Inflammatory macrophage treated with lipopolysaccharide for 1 hour (primary cell): ENCODE results near the gene HCN2.

Experiments used
- DNase-seq, 2 donors: peaks; one replicate each; pipeline ENCODE4 v3.0.0-alpha.2; 2020 to 2022

HCN2 gene

GRCh38 chr19:658916-659839, 69.5 kb downstream of the HCN2 start:
- DNase-seq = peak in 1 of 2 donors; percentile 44

- DNase-seq = no peak
Measured at GRCh38 chr19:660793-661426, 71.2 kb downstream of the HCN2 start.

- peak; percentile 39 to 42 for DNase-seq
Measured at GRCh38 chr19:661427-662196, 71.9 kb downstream of the HCN2 start.

GRCh38 chr19:662207-662961, 72.7 kb downstream of the HCN2 start:
- peak; percentile 30 to 50 for DNase-seq

- peak; percentile 85 to 94 for DNase-seq
Measured at GRCh38 chr19:662962-663681, 73.4 kb downstream of the HCN2 start, which contains the start of gene RNF126. TSS of gene RNF126 (minus strand) at chr19:663214. CDS start at chr19:663121, 93 bp downstream.

GRCh38 chr19:663682-664117, 74.0 kb downstream of the HCN2 start:
- no peak for DNase-seq

- peak; percentile 49 to 91 for DNase-seq
Measured at GRCh38 chr19:664913-665443, 75.3 kb downstream of the HCN2 start.
